ENCODE measurements around the gene TMEM80.

The TMEM80 gene

GRCh38 chr11:746289-747157, 50.9 kb downstream of the TMEM80 start:
- no peak for DNase-seq

DNA sequence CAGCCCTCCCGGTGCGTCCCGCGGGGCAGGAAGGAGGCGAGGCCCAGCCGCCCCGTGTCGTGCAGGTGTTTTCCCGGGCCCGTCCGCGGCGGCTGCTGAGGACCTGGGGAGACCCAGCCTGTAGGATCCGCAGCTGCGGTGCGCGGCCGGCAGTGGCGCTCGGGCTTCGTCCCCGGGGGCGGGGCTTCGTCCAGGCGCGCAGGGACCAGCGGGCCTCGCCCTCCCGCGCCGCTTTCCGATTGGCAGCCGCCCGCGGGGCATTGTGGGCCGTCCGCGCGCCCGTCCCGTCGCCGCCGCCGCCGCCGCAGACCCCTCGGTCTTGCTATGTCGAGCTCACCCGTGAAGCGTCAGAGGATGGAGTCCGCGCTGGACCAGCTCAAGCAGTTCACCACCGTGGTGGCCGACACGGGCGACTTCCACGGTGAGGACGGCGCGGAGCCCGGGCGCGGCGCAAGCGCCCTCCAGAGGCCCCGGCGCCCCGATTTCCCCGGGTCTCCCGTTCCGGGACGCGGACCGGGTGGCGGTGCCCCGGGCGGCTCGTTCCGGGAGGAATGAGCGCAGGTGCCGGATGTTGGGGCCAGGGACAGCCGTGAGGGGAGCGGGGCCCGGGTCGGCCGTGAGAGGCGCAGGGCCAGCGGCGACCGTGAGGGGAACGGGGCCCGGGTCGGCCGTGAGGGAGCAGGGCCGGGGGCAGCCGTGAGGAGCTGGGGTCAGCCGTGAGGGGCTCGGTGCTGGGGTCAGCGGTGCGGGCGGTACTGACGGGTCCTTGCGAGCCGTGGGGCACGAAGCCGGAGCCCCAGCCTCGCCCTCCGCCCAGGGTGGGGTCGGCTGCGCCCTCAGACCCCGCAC, 51.8 kb downstream of the TMEM80 start, which contains the start of gene TALDO1:
TALDO1 (plus strand) TSS at position 307 of the 849 bp plus-strand sequence; CDS start at position 325, 18 bp downstream.
- peak; percentile 87 for DNase-seq

DNA sequence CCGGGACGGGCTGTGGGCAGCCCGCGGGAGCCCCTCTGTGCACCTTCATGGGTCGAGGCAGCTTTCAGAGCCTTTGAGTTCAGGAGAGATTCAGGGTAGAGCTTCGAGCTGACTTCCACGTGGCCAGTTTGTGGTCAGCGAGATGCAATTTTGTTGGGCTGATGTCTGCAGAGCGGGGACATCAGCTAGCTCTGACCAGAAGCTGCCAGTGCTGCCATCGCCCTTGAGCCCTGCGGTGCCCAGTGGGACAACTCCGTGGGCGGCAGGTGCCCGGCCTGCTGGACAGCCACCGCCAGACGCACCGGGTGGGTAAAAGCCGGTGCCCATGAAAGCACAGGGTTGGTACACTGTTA, 52.4 kb downstream of the TMEM80 start:
- no peak for DNase-seq

- DNase-seq: no peak
These were observed 54.1 kb downstream of the TMEM80 start for GRCh38 chr11:749731-750130.
